Esophagus muscularis mucosa (tissue), 4 donors: Measurements from ENCODE around the gene ABI3. TPM values are rescaled to one million over a fixed set of nuclear protein-coding genes. Genes with fewer than 3 reads are reported as not detected.

Experiments used
- DNase-seq: peaks from one replicate; pipeline ENCODE4 v3.0.0-alpha.2; 2017; ENCODE audit errors: extremely low spot score
- H3K27ac ChIP-seq, 4 donors: fragments of 200-600 bp; sonication (generic); replicated peaks in 1 of 4; 1 replicate in 3 of 4; 2 replicates in 1 of 4; pipeline ENCODE4 v1.5.1; 2016 to 2019; ENCODE audit warnings: mild to moderate bottlenecking in 1 of 4
- H3K27me3 ChIP-seq, 4 donors: fragments of 200-600 bp; sonication (generic); one replicate each; pipeline versions ENCODE4 v1.5.1 to v1.6.0; 2016 to 2019
- H3K36me3 ChIP-seq, 4 donors: fragments of 200-600 bp; sonication (generic); one replicate each; pipeline ENCODE4 v1.5.1; 2016 to 2019
- H3K4me1 ChIP-seq, 4 donors: fragments of 200-600 bp; sonication (generic); one replicate each; pipeline ENCODE4 v1.5.1; 2016 to 2019
- H3K4me3 ChIP-seq, 4 donors: fragments of 200-600 bp; sonication (generic); 1 replicate in 2 of 4; 2 replicates in 2 of 4; pipeline ENCODE4 v1.5.1; 2016 to 2019; ENCODE audit warnings: mild to moderate bottlenecking in 4 of 4, moderate library complexity in 1 of 4
- H3K9me3 ChIP-seq, 4 donors: fragments of 200-600 bp; sonication (generic); 1 replicate in 3 of 4; 2 replicates in 1 of 4; pipeline ENCODE4 v1.5.1; 2016 to 2019
- EP300 ChIP-seq: sonication (generic); formaldehyde crosslinking; IDR thresholded peaks from one replicate; pipeline ENCODE4 v1.6.1; 2017; ENCODE audit warnings: antibody characterized with exemption
- POLR2A ChIP-seq: fragments of 450-650 bp; IDR thresholded peaks from one replicate; pipeline ENCODE4 v1.6.1; 2017; ENCODE audit warnings: antibody characterized with exemption, moderate library complexity, mild to moderate bottlenecking, low read depth
- POLR2AphosphoS5 ChIP-seq, 2 donors: sonication (generic); formaldehyde crosslinking; IDR thresholded peaks; one replicate each; pipeline ENCODE4 v1.6.1; 2017; ENCODE audit warnings: antibody characterized with exemption in 2 of 2
- WGBS: methylation state at CpG from one replicate; pipeline ENCODE4 v1.1.5; 2018; 5-methylcytosine and 5-hydroxymethylcytosine counted together
- intact Hi-C: fragments of 100-400 bp; cut with DNase I; formaldehyde crosslinking; loops from one replicate; pipeline ENCODE4 v1.15.1; 2023
- total RNA-seq, 4 donors: library from RNA; depleted of rRNA; stranded (reverse); fragments of >200 nt; gene quantifications; one replicate each; pipeline versions ENCODE4 v1.1.0 to v1.2.1, GENCODE V29; 2016
- TF ChIP-seq, protein P1 (sequence below), 3 experiments: fragments of 200-600 bp in 2 of 3; fragments of 450-650 bp in 1 of 3; sonication (generic) in 2 of 3; IDR thresholded peaks; one replicate each; pipeline ENCODE4 v1.5.1; 2017 to 2019; ENCODE audit warnings: antibody characterized with exemption in 3 of 3, mild to moderate bottlenecking in 2 of 3, moderate library complexity in 1 of 3

Gene ABI3
- total RNA-seq, 4 donors from 2014 or later, result 3.3 to 8.9 (median 6.3) TPM

GRCh38 chr17:49269356-49269755 is 58.8 kb downstream of the ABI3 start:
- no peaks in the 10 kb centered on the region for H3K9me3 ChIP-seq
- H3K4me1 ChIP-seq, result no peaks in the 10 kb centered on the region
- DNase-seq, result no peak
- no peak overlapping the region for H3K4me3 ChIP-seq
- WGBS, result 75% methylated on average over 5 of the region's 5 CpGs
- no peak overlapping the region for H3K27ac ChIP-seq
- H3K36me3 ChIP-seq, result no peaks in the 10 kb centered on the region
- TF ChIP-seq POLR2AphosphoS5 (IDR thresholded peaks at IDR 0.05) (no peak), POLR2A (no peak), EP300 (no peak)
- TF ChIP-seq, protein P1, sequence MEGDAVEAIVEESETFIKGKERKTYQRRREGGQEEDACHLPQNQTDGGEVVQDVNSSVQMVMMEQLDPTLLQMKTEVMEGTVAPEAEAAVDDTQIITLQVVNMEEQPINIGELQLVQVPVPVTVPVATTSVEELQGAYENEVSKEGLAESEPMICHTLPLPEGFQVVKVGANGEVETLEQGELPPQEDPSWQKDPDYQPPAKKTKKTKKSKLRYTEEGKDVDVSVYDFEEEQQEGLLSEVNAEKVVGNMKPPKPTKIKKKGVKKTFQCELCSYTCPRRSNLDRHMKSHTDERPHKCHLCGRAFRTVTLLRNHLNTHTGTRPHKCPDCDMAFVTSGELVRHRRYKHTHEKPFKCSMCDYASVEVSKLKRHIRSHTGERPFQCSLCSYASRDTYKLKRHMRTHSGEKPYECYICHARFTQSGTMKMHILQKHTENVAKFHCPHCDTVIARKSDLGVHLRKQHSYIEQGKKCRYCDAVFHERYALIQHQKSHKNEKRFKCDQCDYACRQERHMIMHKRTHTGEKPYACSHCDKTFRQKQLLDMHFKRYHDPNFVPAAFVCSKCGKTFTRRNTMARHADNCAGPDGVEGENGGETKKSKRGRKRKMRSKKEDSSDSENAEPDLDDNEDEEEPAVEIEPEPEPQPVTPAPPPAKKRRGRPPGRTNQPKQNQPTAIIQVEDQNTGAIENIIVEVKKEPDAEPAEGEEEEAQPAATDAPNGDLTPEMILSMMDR (IDR thresholded peaks at IDR 0.05), result no peak
- intact Hi-C loops, result no loop called here
- peaks cover 0 to 7% (median 0%) of the 10 kb centered on the region in 4 donors for H3K27me3 ChIP-seq

Other genes starting within 250 kb of the ABI3 start
- gene GIP, start 242.1 kb upstream of the ABI3 start, total RNA-seq, result not detected
- gene IGF2BP1, start 213.3 kb upstream of the ABI3 start, total RNA-seq, result not detected
- not detected for gene B4GALNT2, start 77.9 kb upstream of the ABI3 start, total RNA-seq
- gene GNGT2, start 133 bp upstream of the ABI3 start, total RNA-seq, result 1 to 10 TPM in 2 of 4 donors, under 1 TPM in 1, not detected in 1; 0.97 to 2.2 (median 2.1) TPM
- gene PHOSPHO1, start 20.1 kb downstream of the ABI3 start, total RNA-seq, result 1 to 10 TPM in 3 of 4 donors, not detected in 1; 1.2 to 1.5 (median 1.4) TPM
- gene ZNF652, start 151.5 kb downstream of the ABI3 start, total RNA-seq, result 10 to 100 TPM; 59.3 to 100.0 (median 83.0) TPM
- 100 to 1,000 TPM in 1 of 4 donors, 10 to 100 TPM in 3; 75.6 to 101 (median 95.6) TPM for gene PHB1, start 204.2 kb downstream of the ABI3 start, total RNA-seq